ENCODE results near the gene CD200. TPM values are rescaled to one million over a fixed set of nuclear protein-coding genes. Genes with fewer than 3 reads are reported as not detected.
A peak's percentile ranks its signal among the peaks of the same experiment; 100 is the strongest.

CD200 gene
- total RNA-seq, 4 donors from 2014 or later: 2.5 to 15.6 (median 4.8) TPM

- no peak overlapping the region for H3K4me3 ChIP-seq
- TF ChIP-seq POLR2A (IDR thresholded peaks at IDR 0.05) (no peak), EP300 (IDR thresholded peaks at IDR 0.05) (no peak)
- H3K9me3 ChIP-seq: no peaks in the 10 kb centered on the region
- WGBS, 2 donors (ENCODE audit: low coverage in 1 of 2): 93 to 96% methylated on average over 2 of the region's 2 CpGs
- peaks cover 0 to 18% (median 0%) of the 10 kb centered on the region in 3 donors for H3K4me1 ChIP-seq
- no peak overlapping the region for H3K27ac ChIP-seq
- no peaks in the 10 kb centered on the region for H3K36me3 ChIP-seq
- no peaks in the 10 kb centered on the region for H3K27me3 ChIP-seq
- no peak for ATAC-seq
Observed at GRCh38 chr3:112354642-112355306, 21.8 kb downstream of the CD200 start.

GRCh38 chr3:112355307-112355687, 22.3 kb downstream of the CD200 start:
- Histone ChIP-seq H3K4me3 (no peak overlapping the region), H3K27me3 (no peaks in the 10 kb centered on the region), H3K36me3 (no peaks in the 10 kb centered on the region), H3K9me3 (no peaks in the 10 kb centered on the region), H3K27ac (no peak overlapping the region), H3K4me1 (peaks cover 0 to 18% (median 0%) of the 10 kb centered on the region in 3 donors)
- WGBS, 2 donors (ENCODE audit: low coverage in 1 of 2): 54 to 66% methylated on average over 4 to 5 of the region's 5 CpGs
- TF ChIP-seq CTCF (IDR thresholded peaks at IDR 0.05) (no peak), POLR2A (IDR thresholded peaks at IDR 0.05) (no peak), EP300 (IDR thresholded peaks at IDR 0.05) (no peak), POLR2AphosphoS5 (IDR thresholded peaks at IDR 0.05) (no peak)
- no peak for ATAC-seq

- Histone ChIP-seq H3K9me3 (no peaks in the 10 kb centered on the region), H3K36me3 (peaks cover 0 to 9% of the 10 kb centered on the region in 2 donors), H3K27me3 (no peaks in the 10 kb centered on the region), H3K4me3 (peak overlapping the region; percentile 10 to 13), H3K4me1 (peaks cover 0 to 23% (median 0%) of the 10 kb centered on the region in 3 donors), H3K27ac (peak overlapping the region in 3 of 4 donors; percentile 43 to 58 (median 51))
- 65 to 66% methylated on average over 10 to 11 of the region's 12 CpGs for WGBS, 2 donors (ENCODE audit: low coverage in 1 of 2)
- ATAC-seq: peak; percentile 57
- no peak for TF ChIP-seq CTCF (IDR thresholded peaks at IDR 0.05)
- TF ChIP-seq POLR2AphosphoS5 (IDR thresholded peaks at IDR 0.05): peak; percentile 74
Observed at GRCh38 chr3:112357930-112358780, 25.2 kb downstream of the CD200 start.

GRCh38 chr3:112360561-112360960, 27.6 kb downstream of the CD200 start:
- WGBS, 2 donors (ENCODE audit: low coverage in 1 of 2): 8 to 12% methylated on average over 2 of the region's 2 CpGs
- Histone ChIP-seq H3K36me3 (peaks cover 0 to 9% of the 10 kb centered on the region in 2 donors), H3K9me3 (no peaks in the 10 kb centered on the region), H3K27ac (peak overlapping the region in 2 of 4 donors; percentile 14 to 43), H3K4me3 (no peak overlapping the region), H3K27me3 (no peaks in the 10 kb centered on the region), H3K4me1 (peaks cover 0 to 23% (median 0%) of the 10 kb centered on the region in 3 donors)
- TF ChIP-seq POLR2AphosphoS5 (IDR thresholded peaks at IDR 0.05) (peak; percentile 26), CTCF (IDR thresholded peaks at IDR 0.05) (no peak)
- peak; percentile 57 for ATAC-seq

GRCh38 chr3:112362221-112362620, 29.3 kb downstream of the CD200 start:
- H3K27ac ChIP-seq: peak overlapping the region in 2 of 4 donors; percentile 14 to 43

More at GRCh38 chr3:112362221-112362620, 29.3 kb downstream of the CD200 start:
- ATAC-seq: no peak
- Histone ChIP-seq H3K9me3 (no peaks in the 10 kb centered on the region), H3K4me1 (peaks cover 0 to 23% (median 0%) of the 10 kb centered on the region in 3 donors), H3K4me3 (no peak overlapping the region), H3K27me3 (no peaks in the 10 kb centered on the region), H3K36me3 (peaks cover 0 to 9% of the 10 kb centered on the region in 2 donors)
- 72 to 74% methylated on average over 2 of the region's 2 CpGs for WGBS, 2 donors (ENCODE audit: low coverage in 1 of 2)
- TF ChIP-seq CTCF (IDR thresholded peaks at IDR 0.05) (no peak), POLR2AphosphoS5 (IDR thresholded peaks at IDR 0.05) (no peak), POLR2A (IDR thresholded peaks at IDR 0.05) (no peak)
